Measurements from ENCODE around the gene CCNK. TPM values are rescaled to one million over a fixed set of nuclear protein-coding genes. Genes with fewer than 3 reads are reported as not detected.
A peak's percentile ranks its signal among the peaks of the same experiment; 100 is the strongest.

The CCNK gene
- total RNA-seq, 1 experiment from 2014 or later = 14.7 TPM

- no peak for DNase-seq
- Histone ChIP-seq H3K4me3 (ENCODE audit: insufficient read depth, low read depth, low read length) (no peak overlapping the region), H3K36me3 (replicated peaks; ENCODE audit: control insufficient read depth, insufficient read depth, low read length) (peaks cover 37% of the 10 kb centered on the region), H3K27me3 (ENCODE audit: control insufficient read depth, insufficient read depth, low read length) (no peaks in the 10 kb centered on the region)
Observed at GRCh38 chr14:99507860-99508640, 26.8 kb downstream of the CCNK start.

- peak; percentile 77 for DNase-seq
- peaks cover 35% of the 10 kb centered on the region for H3K36me3 ChIP-seq (replicated peaks; ENCODE audit: control insufficient read depth, insufficient read depth, low read length)
Observed at GRCh38 chr14:99508896-99509629, 27.9 kb downstream of the CCNK start.

GRCh38 chr14:99509871-99510555 lies 28.8 kb downstream of the CCNK start:
- DNase-seq = peak; percentile 72
- Histone ChIP-seq H3K4me3 (ENCODE audit: insufficient read depth, low read depth, low read length) (no peak overlapping the region), H3K36me3 (replicated peaks; ENCODE audit: control insufficient read depth, insufficient read depth, low read length) (peaks cover 34% of the 10 kb centered on the region), H3K27me3 (ENCODE audit: control insufficient read depth, insufficient read depth, low read length) (no peaks in the 10 kb centered on the region)

More at GRCh38 chr14:99508896-99509629, 27.9 kb downstream of the CCNK start:
- Histone ChIP-seq H3K4me3 (ENCODE audit: insufficient read depth, low read depth, low read length) (no peak overlapping the region), H3K27me3 (ENCODE audit: control insufficient read depth, insufficient read depth, low read length) (no peaks in the 10 kb centered on the region)

GRCh38 chr14:99510556-99511139 lies 29.4 kb downstream of the CCNK start:
- no peaks in the 10 kb centered on the region for H3K27me3 ChIP-seq (ENCODE audit: control insufficient read depth, insufficient read depth, low read length)
- H3K4me3 ChIP-seq (ENCODE audit: insufficient read depth, low read depth, low read length) = no peak overlapping the region
- no peak for DNase-seq
- peaks cover 30% of the 10 kb centered on the region for H3K36me3 ChIP-seq (replicated peaks; ENCODE audit: control insufficient read depth, insufficient read depth, low read length)

- no peak overlapping the region for H3K4me3 ChIP-seq (ENCODE audit: insufficient read depth, low read depth, low read length)
- peaks cover 22% of the 10 kb centered on the region for H3K36me3 ChIP-seq (replicated peaks; ENCODE audit: control insufficient read depth, insufficient read depth, low read length)
- DNase-seq = no peak
- H3K27me3 ChIP-seq (ENCODE audit: control insufficient read depth, insufficient read depth, low read length) = no peaks in the 10 kb centered on the region
Observed at GRCh38 chr14:99511421-99512109, 30.4 kb downstream of the CCNK start.

- DNase-seq = no peak
- H3K27me3 ChIP-seq (ENCODE audit: control insufficient read depth, insufficient read depth, low read length) = no peaks in the 10 kb centered on the region
- no peak overlapping the region for H3K4me3 ChIP-seq (ENCODE audit: insufficient read depth, low read depth, low read length)
- H3K36me3 ChIP-seq (replicated peaks; ENCODE audit: control insufficient read depth, insufficient read depth, low read length) = peaks cover 17% of the 10 kb centered on the region
Observed at GRCh38 chr14:99512110-99512449, 30.9 kb downstream of the CCNK start.

GRCh38 chr14:99512571-99513182 lies 31.5 kb downstream of the CCNK start:
- no peaks in the 10 kb centered on the region for H3K27me3 ChIP-seq (ENCODE audit: control insufficient read depth, insufficient read depth, low read length)
- DNase-seq = no peak
- peaks cover 12% of the 10 kb centered on the region for H3K36me3 ChIP-seq (replicated peaks; ENCODE audit: control insufficient read depth, insufficient read depth, low read length)
- H3K4me3 ChIP-seq (ENCODE audit: insufficient read depth, low read depth, low read length) = no peak overlapping the region

- Histone ChIP-seq H3K4me3 (ENCODE audit: insufficient read depth, low read depth, low read length) (no peak overlapping the region), H3K36me3 (replicated peaks; ENCODE audit: control insufficient read depth, insufficient read depth, low read length) (peaks cover 8% of the 10 kb centered on the region), H3K27me3 (ENCODE audit: control insufficient read depth, insufficient read depth, low read length) (no peaks in the 10 kb centered on the region)
- DNase-seq = no peak
Observed at GRCh38 chr14:99513183-99513694, 32.0 kb downstream of the CCNK start.

GRCh38 chr14:99513946-99514551 lies 32.8 kb downstream of the CCNK start:
- Histone ChIP-seq H3K4me3 (ENCODE audit: insufficient read depth, low read depth, low read length) (no peak overlapping the region), H3K27me3 (ENCODE audit: control insufficient read depth, insufficient read depth, low read length) (no peaks in the 10 kb centered on the region), H3K36me3 (replicated peaks; ENCODE audit: control insufficient read depth, insufficient read depth, low read length) (peaks cover 2% of the 10 kb centered on the region)
- DNase-seq = no peak

GRCh38 chr14:99514552-99515300 lies 33.5 kb downstream of the CCNK start:
- H3K4me3 ChIP-seq (ENCODE audit: insufficient read depth, low read depth, low read length) = no peak overlapping the region
- peaks cover 1% of the 10 kb centered on the region; the same call in 1 of the 2 replicates for H3K36me3 ChIP-seq (replicated peaks; ENCODE audit: control insufficient read depth, insufficient read depth, low read length)
- no peak for DNase-seq
- H3K27me3 ChIP-seq (ENCODE audit: control insufficient read depth, insufficient read depth, low read length) = no peaks in the 10 kb centered on the region

- no peaks in the 10 kb centered on the region; the same call in 1 of the 2 replicates for H3K36me3 ChIP-seq (replicated peaks; ENCODE audit: control insufficient read depth, insufficient read depth, low read length)
- no peak overlapping the region for H3K4me3 ChIP-seq (ENCODE audit: insufficient read depth, low read depth, low read length)
- no peaks in the 10 kb centered on the region for H3K27me3 ChIP-seq (ENCODE audit: control insufficient read depth, insufficient read depth, low read length)
- DNase-seq = no peak
Observed at GRCh38 chr14:99515301-99516155, 34.3 kb downstream of the CCNK start.

- no peak overlapping the region for H3K4me3 ChIP-seq (ENCODE audit: insufficient read depth, low read depth, low read length)
- no peak for DNase-seq
Observed at GRCh38 chr14:99516156-99516870, 35.1 kb downstream of the CCNK start.

More at GRCh38 chr14:99516156-99516870, 35.1 kb downstream of the CCNK start:
- no peaks in the 10 kb centered on the region for H3K27me3 ChIP-seq (ENCODE audit: control insufficient read depth, insufficient read depth, low read length)
- H3K36me3 ChIP-seq (replicated peaks; ENCODE audit: control insufficient read depth, insufficient read depth, low read length) = no peaks in the 10 kb centered on the region
